Gastroesophageal sphincter (tissue), 3 donors: ENCODE measurements around the gene FAXC.

Experiments used
- CTCF ChIP-seq, 4 experiments: fragments of 200-600 bp in 2 of 4; fragments of 450-650 bp in 2 of 4; sonication (generic) in 1 of 4; IDR thresholded peaks; one replicate each; pipeline ENCODE4 v1.5.1; 2017 to 2019; ENCODE audit warnings: antibody characterized with exemption in 4 of 4, mild to moderate bottlenecking in 2 of 4, moderate library complexity in 2 of 4
- POLR2A ChIP-seq, 2 donors: fragments of 450-650 bp; IDR thresholded peaks; one replicate each; pipeline ENCODE4 v1.6.1; 2017; ENCODE audit warnings: antibody characterized with exemption in 2 of 2, mild to moderate bottlenecking in 2 of 2, moderate library complexity in 1 of 2
- POLR2AphosphoS5 ChIP-seq: sonication (generic); formaldehyde crosslinking; IDR thresholded peaks from one replicate; pipeline ENCODE4 v1.6.1; 2017; ENCODE audit warnings: antibody characterized with exemption

- no peak for TF ChIP-seq POLR2A (IDR thresholded peaks at IDR 0.05)
- no peak for TF ChIP-seq CTCF (IDR thresholded peaks at IDR 0.05)
- TF ChIP-seq POLR2AphosphoS5, result no peak
Observed at GRCh38 chr6:99306341-99306740, 43.1 kb downstream of the FAXC start.
